Hypothalamus (tissue), 51 donors: Measurements from ENCODE around the gene SUB1.
"Not testable (repeated sequence)": the region's sequence is repeated elsewhere in the genome, so short reads cannot be mapped to it uniquely, and the experiment has no call there.

Experiments
- DNase-seq, 51 donors: peaks; one replicate each; lab custom pipeline; 2025; lab: John Stamatoyannopoulos, UW

Gene SUB1

DNA sequence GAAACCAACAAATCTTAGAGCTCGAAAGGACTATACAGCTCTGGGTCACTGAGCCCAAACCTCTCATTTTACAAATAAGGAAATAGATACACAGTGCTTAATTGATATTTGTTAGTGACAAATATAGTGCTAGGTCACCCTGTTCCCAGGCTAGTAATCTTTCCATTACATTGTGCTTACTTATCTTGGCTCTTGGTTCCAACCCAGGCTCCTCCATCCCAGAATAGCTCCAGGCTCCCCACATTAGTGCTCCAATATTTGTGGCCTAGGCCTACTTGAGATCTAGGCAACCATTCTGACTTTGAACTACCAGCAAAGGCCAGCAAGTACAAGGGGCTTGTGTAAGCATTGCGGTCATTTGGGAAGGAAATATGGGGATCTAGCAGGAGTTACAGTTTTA lies 21.7 kb upstream of the SUB1 start:
- no peak for DNase-seq

DNA sequence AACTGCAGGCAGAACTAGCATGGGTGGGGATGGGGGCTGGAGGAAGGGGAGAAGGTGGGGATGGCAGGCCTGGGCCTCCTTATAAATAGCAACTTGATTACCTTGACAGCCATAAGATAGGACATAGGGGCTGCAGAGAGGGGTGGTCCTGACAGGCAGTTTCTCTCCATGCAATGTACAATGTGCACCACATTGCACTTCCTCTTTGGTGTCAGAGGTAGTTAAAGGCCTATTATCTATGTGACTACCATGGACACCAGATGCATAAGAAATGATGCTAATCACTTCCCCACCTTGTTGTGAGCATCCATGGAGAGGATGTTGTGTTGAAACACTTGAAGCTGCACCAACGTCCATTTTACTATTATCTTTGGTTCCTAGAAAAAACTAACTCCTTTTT lies 20.2 kb upstream of the SUB1 start:
- DNase-seq, result no peak

DNA sequence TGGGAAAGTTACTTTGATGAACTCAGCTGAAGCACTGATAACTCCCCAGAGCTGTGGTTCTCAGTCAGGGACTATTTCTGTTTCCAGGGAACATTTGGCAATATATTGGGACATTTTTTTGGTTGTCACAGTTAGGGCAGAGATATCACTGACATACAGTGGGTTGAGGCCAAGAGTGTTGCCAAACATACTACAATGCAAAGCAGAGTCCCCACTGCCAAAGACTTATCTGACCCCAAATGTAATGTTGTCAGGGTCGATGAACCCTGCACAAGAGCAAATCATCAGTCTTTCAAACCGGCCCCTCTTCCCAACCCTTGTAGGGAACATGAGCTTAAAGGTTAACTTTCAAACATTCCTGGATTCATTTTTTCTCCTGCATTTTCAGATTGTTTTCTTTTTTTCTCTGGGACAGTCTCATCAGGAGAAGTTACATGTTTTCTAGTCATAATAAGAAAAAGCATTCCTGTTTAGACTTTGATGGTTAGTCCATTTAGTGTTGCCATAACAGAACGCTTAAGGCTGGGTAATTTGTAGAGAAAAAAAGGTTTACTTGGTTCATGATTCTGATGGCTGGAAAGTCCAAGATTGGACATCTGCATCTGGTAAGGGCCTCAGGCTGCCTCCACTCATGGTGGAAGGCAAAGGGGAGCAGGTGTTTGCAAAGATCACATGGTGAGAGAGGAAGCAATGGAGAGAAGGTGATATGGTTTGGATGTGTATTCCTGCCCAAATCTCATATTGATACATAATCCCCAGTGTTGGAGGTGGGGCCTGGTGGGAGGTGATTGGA lies 18.8 kb upstream of the SUB1 start:
- DNase-seq, result no peak

DNA sequence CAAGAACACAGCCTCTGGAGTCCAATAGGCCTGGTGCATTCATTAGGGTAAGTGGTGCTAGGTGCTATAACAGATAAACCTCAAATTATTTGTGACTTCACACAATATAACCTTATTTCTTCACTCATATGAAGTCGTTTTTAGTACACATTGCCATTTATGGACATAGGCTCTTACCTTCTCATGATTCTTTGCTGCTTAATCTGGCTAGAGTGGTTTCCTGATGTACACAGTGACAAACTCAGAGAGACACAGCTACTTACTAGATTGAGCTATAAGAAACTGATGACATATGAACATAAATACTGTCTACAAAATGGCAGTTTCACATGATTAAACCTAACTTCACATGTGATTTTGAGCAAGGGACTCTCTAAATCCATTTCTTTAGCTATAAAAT lies 14.2 kb upstream of the SUB1 start:
- no peak for DNase-seq

DNA sequence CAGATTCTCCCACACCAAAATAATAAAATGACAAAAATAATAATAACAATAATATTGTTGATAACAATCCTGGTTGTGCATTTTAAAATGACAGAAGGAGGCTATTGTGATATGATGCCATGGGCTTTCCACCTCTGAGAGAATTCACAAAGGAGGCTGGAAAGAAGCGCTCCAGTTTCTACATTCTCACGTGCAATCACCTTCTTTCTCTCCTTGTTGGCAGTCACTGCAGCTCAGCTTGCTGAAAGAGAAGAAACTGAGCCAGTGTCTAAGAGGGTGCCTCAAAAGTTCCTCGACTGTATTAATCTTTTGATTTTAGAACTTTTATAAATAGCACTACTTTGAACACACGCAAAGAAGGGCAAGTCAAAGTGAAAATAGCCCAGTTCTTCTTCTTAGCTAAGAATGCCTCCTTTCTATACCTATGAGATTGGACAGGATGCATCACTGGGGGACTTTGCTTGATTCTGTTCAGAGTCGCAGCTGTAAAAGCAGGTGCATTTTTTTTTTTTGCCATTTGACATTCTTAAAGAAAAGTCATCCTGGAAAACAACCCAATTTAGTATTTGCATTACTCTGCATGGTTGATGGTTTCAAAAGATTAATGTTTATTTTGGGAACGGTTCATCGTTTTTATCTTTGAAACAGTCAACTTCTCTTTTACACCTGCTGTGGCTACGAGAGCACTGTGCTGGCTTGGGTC lies 12.4 kb upstream of the SUB1 start:
- no peak for DNase-seq

DNA sequence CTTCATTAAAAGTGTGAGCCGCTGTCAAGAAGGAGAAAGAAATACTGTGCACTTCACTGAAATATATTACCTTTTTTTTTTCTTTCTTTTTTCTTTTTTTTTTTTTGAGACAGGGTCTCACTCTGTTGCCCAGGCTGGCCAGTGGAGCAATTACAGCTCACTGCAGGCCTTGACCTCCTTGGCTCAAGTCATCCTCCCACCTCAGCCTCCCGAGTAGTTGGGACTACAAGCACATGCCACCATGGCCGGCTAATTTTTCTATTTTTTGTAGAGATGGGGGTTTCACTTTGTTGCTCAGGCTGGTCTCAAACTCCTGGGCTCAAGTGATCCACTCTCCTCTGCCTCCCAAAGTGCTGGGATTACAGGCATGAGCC lies 11.9 kb upstream of the SUB1 start:
- not testable (repeated sequence) for DNase-seq

DNA sequence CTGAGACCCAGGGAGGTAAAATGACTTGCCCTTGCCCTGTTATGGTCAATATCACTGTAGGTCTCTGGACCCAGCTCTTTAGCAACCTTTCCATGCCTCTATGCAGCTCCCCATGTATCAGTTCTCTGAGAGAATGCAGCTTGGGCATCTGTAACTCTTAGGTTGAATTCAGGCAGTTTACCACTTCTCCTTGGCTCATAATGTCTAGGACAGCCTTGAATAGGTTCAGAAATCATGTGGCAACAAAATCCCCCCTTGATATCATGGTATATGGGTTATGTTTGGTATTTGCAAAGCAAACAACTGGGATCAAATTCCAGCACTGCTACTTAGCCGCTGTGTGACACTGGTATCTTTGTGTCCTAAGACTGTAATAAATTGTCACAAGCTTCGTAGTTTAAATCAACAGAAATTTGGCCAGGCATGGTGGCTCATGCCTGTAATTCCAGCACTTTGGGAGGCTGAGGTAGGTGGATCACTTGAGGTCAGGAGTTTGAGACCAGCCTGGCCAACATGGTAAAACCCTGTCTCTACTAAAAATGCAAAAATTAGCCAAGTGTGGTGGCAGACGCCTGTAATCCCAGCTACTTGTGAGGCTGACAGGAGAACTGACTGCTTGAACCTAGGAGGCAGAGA lies 10.7 kb upstream of the SUB1 start:
- DNase-seq, result no peak

DNA sequence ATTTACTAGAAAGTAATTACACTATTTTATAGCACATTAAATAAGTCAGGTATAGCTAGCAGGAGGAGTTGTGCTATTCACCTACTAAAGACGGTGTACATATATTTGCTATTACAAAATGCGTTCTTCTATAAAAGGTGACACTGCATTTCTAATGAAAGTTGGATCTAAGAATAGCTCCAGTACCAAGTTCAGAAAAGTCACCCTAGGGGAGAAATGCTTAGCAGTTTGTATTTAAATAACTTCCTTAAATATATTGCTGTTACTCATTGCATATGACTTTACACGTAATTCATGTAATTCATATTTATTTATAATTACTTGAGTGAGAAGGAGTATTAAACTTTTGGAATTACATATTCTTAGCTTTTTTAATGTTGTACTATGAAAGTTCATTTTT lies 7.0 kb upstream of the SUB1 start:
- no peak for DNase-seq

DNA sequence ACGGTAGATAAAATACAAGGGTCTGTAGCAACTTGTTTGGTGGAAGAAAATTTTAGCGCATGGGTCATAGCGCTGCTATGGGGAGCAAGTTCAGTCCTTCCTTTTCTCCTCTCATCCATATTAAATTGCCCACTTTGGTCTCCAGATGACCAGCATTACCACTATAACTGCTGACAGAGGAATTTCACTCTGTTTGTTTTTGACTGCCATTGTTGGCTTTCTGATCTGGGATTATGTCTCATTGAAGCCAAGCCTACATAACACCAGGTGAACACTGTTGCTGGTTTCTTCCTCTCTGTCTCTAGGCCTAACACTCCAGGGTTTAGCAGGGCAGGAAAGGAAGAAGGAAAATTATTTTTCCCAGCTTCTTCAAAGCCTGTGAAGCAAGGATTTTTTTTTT lies 6.6 kb upstream of the SUB1 start:
- no peak for DNase-seq

DNA sequence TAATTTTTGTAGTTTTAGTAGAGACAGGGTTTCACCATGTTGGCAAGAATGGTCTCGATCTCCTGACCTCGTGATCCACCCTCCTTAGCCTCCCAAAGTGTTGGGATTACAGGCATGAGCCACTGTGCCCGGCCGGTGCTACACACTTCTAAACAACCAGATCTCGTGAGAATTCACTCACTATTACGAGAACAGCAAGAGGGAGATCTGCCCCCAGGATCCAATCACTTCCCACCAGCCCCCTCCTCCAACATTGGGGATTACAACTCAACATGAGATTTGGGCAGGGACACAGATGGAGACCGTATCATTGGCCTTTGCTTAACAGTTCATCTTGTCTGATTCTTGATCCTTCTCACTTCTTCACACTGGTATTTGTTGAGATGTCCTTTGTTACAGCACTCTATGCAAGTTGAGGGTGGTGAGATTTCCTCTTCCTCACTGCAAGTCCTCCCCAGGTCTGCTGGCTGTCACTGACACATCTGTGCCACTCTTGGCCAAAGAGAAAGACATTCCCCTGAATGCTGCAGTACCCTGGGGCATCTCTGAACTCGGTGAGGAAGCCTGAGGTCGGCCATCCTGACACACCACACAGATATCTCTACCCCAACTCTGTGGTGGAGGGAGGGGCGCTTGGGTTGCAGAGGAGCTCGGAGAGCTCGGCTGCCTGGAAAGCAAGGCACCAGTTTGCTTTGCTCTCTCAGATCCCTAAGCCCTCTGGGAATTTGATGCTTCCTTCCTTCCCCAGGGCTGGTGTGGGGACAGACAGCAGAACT lies 4.2 kb upstream of the SUB1 start:
- no peak for DNase-seq

DNA sequence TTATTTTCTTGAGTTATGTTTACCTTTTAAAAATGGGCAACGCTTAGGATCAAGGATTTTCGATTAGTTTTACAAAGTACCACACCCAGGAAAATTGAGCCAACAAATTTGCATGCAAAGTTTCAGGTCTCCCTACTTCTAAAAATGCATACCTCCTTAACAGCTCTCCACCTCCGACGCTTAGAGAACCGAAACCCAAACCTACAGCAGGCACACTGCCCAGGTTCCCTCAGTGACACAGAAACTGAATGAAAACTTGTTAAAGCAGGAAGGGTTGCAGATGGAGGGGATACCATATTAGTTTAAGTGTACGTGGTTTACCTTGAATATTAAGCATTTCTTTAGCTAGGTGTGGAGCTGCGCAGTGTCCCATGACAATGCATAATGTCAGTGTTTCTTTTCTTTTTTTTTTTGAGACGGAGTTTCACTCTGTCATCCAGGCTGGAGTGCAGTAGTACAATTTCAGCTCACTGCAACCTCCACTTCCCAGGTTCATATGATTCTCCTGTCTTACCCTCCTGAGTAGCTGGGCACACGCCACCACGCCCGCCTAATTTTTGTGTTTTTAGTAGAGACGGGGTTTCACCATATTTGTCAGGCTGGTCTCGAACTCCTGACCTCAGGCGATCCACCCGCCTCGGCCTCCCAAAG lies 1.6 kb upstream of the SUB1 start:
- no peak for DNase-seq

DNA sequence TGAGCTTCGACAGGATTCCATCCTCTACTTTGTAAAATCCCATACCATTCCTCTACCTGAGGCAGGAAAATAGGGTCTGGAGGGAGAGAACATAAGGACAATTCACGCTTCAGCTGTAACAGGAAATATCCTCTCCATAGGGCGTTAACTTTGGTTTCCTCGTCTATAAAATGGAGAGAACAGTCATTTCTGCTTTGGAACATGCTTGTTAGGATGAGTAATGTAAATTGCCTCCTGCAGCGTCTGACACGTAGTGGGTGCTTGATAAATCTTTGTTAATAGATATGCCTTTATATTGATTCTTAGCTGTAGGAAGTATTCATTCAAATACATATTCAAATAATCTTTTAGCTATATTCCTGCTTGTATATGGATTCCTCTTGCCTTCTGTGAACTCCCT lies 711 bp upstream of the SUB1 start:
- no peak for DNase-seq

DNA sequence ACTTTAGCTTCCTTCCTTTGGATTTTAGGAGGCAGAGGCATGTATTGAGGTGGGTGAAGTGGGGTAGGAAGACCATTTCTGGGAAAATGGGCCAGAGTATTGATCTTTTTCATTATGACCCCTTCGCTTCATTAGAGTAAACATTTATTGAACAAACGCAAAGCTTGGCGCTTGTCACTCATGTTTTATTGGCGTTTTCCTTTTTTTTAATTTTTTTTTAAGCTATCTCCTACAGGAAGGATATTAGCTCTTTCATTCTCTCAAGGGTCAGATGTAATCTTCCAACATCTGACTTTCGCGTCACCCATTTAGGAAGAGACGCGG lies 273 bp upstream of the SUB1 start:
- DNase-seq, result no peak

DNA sequence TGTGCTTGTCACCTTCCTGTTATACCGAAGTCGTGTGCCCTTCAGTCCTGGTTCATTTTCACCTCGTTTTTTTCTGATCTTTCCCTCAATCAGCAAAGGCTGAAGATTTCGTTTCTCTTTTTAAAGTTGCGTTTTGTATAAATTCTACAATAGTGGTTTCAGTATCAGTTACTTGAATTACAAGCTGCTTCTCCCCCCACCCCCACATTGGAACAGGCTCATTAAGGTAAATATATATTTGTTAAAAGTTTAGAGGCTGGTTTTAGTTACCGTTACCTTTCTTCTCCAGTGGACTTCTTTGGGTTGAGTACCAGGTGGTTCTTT lies 881 bp downstream of the SUB1 start:
- DNase-seq, result no peak

DNA sequence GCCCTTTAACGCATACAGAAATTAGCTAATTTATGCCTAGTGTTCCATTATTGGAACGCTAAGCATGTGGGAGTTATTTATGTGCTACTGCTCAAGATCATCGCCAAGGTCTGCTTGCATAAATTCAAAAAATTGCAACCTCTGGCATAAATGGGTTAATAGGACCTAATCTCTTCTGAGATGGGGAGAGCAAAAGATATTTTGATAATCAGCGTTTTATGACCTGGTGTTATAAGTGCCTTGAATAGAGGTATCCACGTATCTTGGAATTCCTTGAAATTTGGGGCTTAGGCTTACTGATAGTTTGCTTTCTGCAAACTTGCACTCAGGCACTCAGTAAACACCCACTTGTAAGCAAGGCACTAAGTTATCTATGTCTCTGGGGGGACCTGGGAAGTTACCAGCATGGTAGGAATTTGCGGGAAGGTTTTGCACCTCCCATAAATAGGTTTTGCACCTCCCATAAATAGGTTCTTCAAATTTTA lies 1.8 kb downstream of the SUB1 start:
- no peak for DNase-seq

DNA sequence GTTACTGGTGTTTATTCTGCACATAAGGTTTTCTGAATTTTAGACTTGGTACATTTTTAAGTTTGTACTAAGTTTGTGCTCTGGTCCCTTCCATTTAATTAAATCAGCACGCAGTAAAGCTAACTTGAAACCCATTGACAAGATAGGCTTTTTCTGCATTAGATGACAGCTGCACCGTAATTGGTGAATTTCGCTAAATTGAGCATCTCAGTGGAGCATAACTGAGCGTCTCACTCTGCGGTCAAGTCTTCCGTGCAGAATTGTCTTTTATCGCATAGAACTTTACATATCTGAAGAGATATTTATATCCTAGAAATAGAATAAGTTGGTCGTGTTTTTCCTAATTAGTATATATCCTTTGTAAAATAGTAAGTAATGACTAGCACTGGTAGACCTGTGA lies 4.1 kb downstream of the SUB1 start:
- DNase-seq, result no peak

DNA sequence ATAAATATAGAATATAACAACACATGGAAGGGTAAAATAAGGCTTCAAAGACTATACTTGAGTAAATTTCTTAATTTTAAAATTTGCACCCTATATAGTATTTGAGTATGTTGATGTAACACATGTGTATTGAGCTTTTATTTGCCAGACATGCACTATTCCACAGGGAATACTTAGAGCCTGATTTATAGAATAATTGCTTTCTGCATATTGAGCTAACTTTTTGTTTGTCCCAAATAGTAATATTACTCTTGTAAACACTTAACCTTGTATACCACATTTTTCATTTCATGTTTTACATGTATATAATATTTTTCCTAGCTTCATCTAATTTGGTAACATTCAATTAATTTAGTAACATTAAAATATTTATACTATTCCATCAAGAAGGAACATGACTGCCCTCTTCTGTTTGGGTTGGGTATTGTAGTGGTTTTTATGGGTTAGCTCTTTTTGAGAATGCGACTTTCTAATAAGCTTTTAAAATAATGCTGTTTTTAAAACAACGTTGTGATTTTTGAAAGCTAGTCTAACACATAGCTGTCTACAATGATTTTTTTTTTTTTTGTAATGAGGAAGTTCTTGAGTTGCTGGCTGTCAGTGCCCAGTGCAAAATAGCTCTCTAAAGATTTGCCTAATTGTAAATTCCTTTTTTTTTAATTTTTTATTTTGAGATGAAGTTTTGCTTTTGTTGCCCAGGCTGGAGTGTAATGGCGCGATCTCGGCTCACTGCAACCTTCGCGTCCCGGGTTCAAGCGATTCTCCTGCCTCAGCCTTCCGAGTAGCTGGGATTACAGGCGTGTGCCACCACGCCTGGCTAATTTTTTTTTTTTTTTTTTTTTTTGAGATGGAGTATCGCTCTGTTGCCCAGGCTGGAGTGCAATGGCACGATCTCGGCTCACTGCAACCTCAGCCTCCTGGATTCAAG lies 4.8 kb downstream of the SUB1 start:
- peak in 2 of 51 donors; percentile 5 to 28 for DNase-seq

DNA sequence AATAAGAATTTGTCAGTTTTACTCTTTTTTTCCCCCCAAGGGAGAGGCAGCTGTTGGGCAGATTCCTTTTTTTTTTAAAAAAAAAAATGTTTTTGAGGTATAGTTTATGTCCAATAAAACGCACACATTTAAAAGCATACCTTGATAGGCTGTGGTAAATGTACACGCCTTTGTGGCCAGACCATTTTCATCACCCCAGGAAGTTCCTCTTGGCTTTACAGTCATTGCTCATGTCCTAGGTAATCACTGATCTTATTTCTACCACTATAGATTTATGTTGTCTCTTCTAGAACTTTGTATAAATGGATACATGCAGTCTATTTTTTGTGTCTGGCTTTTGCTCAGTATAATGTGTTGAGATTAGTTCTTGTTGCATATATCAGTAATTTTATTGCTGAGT lies 9.8 kb downstream of the SUB1 start:
- DNase-seq, result no peak

DNA sequence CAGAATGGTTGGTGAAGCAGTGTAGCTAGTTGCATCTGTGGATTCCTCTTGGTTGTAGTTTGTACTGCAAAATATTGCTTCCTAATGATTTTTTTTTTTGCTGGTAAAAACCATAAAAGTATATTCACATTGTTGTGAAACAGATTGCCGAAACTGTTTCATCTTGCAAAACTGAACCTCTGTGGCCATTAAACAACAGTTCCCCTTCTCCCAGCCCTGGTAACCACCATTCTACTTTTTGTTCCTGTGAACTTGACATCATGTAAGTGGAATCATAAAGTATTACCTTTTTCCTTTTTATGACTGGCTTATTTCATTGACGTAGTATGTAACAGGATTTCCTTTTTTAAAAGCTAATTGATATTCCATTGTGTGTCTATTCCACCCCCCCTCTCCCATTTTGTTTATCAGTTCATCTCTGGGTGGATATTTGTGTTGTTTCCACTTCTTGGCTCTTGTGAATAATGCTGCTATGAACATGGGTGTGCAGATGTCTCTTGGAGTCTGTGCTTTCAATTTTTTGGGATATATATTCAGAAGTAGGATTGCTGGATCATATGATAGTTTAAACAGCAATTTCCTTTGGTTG lies 11.8 kb downstream of the SUB1 start:
- no peak for DNase-seq
